SKM-1 treated with dmso at 0.1 percent for 144 hours (cell line): ENCODE data around the gene ZNF619.

Experiments used
- DNase-seq: peaks from one replicate; lab custom pipeline; 2025; ENCODE audit not compliant: unreplicated experiment; lab: John Stamatoyannopoulos, UW

The ZNF619 gene

DNA sequence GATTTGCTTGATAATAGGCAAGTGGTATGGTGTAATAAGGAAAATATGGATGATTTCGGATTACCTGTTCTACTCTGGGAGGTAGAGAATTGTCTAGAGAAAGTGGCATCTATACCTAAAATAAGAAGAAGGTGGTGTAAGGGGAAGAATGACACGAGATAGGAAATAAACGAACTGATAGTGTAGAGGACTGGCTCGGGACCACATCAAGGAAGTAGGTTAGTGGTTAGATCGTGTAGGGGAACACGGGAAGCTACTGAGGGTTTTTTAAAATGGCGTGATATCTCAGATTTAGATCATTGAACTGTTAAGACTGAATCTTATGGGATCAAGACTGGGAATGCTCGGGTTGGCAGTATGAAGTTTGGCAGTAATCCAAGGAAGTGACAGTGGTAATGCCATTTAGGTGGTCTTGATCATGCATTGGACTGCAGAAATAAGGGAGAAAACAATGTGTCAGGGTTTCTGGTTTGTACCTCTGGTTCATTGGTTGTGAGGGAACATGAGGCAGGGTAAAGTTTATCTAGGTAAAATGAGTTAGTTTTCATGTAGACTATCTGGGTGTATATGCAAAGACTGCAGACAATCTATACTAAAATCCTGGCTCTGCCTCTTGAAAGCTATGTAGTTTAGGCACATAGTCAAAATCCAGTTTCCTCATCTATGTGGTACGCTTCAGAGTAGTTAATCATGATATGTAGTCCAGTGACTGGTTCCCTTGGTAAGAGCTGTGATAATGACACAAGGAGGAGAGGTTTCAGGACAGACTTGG is 12.4 kb upstream of the ZNF619 start:
- no peak for DNase-seq

DNA sequence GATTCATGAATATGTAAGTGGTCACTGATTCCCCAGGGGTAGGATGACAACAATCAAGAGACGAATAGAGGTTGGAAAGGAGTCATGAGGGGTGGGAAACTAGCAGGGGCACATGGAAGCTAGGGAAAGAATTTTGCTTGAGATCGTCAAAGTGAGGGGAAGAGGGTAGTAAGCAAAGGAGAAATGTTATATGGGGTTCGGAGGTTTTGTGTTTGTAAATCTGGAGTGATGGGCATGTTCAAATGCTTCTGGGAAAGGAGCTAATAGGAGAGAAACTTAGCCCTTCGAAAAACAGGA is 11.9 kb upstream of the ZNF619 start:
- DNase-seq = no peak

DNA sequence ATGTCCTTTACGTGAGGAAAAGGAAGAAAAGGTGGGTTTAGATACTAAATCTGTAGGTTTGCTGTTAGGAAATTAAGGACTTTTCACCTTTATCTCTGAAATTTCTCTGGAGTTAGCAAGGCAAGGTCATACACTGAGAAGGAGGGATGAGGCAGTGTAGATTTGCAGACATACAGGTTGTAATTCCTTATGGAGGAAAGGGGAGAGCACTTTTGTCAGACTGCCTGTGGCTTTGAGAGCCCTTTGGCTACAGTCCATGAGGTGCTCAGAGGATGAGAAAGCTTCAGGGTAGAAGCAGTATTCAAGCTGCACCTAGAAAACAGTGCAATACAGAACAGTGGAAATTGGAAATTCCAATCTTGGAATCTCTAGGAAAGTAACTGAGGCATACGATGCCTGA is 11.5 kb upstream of the ZNF619 start:
- no peak for DNase-seq

DNA sequence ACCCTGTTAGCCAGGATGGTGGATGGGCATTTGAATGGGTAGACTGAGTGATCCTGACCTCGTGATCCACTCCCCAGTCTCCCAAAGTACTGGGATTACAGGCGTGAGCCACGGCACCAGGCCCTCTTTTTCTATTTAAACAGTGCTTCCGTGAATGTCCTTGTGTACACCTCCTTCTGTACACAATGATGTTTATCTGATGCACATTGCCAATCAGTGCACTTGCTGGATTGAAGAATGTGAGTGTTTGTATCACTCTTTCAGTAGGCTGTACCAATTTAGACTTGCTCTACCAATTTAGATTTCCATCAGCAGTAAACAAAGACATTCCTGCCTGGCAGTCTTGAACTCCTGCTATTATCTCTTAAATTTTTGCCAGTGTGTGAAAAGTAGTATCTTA is 8.9 kb upstream of the ZNF619 start:
- no peak for DNase-seq

DNA sequence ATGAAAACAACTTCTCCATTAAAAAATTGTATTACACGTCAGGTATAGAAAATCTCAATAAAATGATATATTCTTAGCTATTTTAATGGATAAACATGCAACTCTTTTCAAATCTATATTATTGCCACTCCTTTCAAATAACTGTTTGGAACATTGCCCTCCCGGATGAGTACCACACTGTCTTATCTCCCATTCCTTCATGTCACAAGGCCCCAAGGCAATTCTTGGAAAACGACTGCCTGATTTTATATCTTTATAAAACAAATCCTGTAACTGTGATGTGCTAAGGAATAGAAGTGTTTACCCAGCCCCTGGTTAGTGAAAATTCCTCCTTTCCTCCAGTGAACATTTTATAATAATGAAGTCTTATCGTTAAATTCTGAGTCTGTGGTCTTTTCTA is 6.2 kb upstream of the ZNF619 start:
- DNase-seq = no peak

DNA sequence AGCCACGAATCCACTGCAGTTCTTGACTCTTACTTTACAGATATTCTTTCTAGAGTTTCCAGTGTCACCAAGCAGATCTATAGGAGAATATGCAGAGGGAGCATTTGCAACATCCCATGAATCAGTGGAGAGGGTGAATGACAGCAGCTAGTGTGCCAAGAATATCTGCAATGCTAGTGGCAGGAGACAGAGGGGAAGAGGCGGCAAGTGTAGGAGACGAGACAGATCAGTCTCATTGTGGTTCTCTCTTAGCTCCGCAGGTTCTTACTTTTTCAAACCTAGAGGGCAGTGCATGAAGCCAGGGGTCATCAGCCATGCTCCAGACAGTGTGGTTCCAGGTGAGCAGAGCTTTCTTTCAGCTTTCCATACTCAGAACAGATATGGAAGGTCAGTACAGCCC is 744 bp downstream of the ZNF619 start:
- DNase-seq = no peak

DNA sequence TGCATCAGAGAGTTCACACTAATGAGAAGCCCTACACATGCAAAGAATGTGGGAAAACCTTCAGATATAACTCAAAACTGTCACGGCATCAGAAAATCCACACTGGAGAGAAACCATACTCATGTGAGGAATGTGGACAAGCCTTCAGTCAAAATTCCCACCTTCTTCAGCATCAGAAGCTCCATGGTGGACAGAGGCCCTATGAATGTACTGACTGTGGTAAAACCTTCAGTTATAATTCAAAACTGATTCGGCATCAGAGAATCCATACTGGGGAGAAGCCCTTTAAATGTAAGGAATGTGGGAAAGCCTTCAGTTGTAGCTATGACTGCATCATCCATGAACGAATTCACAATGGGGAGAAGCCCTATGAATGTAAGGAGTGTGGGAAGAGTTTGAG is 10.2 kb downstream of the ZNF619 start:
- DNase-seq = no peak

DNA sequence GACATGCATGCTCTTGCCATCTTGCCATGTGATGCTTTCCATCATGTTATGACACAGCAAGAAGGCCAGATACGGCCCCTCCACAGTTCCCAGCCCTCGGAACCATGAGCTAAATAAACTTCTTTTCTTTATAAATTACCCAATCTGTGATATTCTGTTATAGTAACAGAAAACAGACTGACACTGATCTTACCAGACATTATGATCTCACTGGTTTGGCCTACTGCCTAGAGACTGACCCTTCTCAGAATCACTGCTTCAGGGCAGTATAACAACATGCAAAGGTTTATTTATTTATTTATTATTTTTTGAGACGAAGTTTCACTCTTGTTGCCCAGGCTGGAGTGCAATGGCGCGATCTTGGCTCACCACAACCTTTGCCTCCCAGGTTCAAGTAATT is 14.0 kb downstream of the ZNF619 start:
- DNase-seq = no peak

DNA sequence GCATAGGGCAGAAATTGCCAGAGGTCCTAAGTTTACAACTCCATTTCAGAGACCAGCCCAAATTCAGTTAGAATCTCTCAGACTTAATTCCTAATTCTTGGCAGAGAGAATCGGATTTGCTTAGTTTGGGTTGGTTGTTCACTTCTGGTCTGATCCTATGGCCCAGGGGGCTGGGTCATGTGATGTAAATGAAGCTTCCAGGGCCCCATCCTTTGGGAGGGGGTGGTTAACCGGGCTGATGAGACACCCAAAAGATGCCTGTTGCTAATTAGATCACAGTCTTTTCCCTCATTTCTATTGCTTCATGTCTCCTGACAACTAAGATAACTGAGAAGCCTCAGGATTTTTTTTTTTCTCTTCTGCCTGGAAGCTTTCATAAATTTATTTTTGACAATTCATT is 17.8 kb downstream of the ZNF619 start:
- no peak for DNase-seq

DNA sequence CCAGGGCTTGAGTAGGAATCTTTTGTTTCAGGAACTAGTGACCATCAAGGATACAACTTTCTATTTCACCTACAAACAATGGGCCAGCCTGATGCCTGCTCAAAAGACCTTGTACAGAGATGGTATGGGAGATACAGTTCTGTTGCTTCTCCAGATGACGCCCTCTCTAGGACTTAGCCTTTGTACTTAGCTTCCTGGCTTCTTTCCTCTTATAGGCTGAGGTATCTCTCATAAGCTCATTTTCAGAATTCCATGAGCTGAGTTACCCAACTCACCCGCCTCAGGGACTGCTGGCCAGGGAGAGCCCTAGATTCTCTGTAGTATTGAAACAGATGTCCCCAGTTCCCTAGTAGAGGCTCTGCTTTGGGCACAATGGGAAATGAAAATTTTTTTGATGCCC is 20.4 kb downstream of the ZNF619 start:
- no peak for DNase-seq

DNA sequence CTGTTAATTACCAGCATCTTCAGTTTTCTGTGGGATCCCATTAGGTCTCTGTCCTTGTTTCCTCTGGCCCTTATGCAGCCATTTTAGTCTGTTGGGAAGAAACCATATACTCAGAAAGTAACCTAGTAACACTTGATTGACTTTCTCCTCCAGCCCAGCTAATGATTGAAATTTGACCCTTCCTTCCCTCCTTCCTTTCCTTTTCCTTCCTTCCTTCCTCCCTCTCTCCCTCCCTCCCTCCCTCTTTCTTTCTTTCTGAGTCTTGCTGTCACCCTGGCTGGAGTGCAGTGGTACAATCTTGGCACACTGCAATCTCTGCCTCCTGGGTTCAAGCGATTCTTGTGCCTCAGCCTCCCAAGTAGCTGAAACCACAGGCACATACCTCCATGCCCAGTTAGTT is 23.0 kb downstream of the ZNF619 start:
- DNase-seq = no peak

DNA sequence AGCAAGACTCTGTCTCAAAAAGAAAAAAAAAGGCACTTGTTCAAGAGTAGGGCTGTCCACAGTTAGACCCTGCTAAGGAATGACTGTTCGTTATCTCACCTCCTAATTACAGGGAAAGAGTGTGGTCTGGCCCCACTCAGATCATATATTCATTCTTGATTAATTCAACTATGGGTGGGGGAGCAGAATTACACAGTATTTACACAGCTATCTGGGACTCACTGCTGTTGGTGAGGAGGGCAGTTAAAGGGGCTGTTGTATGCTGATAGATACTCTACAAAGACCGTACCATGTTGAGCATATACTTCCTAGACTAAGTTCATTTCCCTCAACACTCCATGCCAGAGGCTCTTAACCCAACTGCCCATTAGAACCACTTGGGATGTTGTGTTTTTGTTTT is 25.1 kb downstream of the ZNF619 start:
- no peak for DNase-seq

DNA sequence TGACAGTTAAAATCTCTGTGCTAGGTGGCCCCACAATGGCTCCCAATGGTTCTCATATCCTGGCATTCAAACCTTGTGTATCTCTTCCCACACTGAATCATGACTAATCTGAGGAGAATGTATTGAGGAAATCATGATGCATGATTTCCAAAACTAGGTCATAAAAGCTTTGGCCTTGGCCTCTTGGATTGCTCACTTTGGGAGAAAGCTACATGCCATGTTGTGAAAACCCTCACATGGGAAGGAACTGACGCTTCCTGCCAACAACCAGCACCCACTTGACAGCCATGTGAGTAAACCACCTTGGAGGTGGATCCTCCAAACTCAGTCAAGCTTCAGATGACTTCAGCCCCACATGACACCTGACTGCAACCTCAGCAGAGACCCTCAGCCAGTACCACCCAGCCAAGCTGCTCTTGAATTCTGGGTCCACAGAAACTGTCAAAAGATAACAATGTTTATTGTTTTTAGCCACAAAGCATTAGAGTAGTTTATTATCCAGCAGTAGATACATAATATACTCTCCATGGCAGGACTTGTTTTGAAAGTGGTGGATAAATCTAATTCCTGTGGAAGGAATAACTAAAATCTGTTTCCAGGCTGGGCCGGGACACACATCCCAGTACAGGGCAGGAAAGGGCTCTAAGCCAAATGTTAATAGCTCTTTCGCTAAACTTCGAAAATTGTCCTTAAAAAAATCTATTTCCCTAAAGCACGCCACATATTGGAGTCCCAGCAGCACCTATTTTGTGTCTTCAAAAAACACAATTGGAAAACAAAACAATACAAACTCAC is 27.9 kb downstream of the ZNF619 start:
- no peak for DNase-seq

DNA sequence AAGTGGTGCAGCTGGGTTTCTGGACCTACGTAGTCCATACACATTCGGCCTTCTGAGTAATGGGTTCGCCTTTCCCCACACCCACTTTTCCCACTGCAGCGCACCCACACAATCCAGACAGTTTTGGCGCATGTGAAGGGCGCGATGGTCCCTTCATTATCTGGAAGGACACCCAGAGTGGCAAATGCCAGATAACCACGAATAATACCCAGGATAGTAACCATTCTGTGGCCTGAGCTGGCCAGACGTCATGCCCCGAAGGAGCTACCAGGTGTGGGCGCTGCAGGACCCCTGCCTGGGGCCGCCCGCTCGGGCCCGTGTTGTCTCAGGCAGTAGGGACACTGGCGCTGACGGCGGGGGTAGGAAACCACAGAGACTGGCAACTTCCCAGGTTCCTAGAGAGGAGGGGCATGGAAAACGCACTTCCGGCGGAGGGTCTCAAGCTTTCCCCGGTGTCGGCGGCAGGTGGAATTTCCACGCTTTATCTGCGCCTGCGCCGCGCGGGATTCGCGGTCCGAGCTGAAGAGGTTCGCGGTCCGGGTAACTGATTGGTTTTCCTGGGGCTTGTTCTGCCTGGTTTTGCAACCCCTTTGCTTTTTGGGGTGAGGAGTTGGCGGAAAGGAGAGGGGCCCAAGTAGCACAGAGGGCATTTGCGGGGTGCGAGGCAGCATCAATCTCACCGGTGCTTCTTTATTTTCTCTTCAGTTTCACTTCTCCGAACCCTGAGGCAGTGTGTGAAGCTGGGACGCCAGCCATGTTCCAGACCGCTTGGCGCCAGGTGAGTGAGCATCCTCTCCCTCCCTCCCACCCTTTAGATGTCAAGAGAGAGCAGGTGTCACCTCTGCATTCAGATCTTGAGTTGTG is 28.9 kb downstream of the ZNF619 start, which contains the start of gene ZNF620:
TSS of gene ZNF620 (plus strand) at position 441 of the 864 bp plus-strand sequence. CDS start at position 755, 314 bp downstream.
- peak; percentile 39 for DNase-seq

DNA sequence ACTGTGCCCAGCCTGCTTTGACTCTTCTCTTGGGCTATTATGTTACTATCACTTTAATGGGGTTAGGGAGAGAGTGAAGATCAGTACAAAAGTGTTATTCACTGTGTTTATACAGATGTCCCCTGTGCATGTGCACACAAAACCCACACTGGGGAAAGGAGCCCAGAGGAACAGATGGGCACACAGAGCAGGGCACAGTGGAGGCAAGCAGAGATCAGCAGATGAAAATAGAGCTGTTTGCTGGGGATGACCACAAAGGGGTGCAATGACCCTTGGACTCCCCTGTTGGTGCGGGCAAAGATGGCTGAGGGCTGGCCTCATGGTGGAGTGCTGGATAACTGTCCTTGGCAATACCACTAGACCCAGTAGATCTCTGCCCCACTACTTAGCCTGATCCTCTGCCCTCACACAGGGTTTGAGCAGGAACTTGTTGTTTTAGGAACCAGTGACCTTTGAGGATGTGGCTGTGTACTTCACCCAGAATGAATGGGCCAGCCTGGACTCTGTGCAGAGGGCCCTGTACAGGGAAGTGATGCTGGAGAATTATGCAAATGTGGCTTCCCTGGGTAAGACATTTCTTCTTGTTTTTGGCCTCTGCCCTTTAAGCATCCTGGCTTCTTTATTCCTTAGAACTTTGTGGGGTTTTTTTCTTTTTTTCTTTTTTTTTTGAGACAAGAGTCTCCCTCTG is 34.3 kb downstream of the ZNF619 start:
- no peak for DNase-seq

DNA sequence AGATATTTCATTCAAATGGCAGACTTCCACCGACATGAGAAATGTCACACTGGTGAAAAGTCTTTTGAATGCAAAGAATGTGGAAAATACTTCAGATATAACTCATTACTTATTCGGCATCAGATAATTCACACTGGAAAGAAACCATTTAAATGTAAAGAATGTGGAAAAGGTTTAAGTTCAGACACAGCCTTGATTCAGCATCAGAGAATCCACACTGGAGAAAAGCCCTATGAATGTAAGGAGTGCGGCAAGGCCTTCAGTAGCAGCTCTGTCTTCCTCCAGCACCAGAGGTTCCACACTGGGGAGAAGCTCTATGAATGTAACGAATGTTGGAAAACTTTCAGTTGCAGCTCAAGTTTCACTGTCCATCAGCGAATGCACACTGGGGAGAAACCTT is 39.3 kb downstream of the ZNF619 start:
- no peak for DNase-seq

DNA sequence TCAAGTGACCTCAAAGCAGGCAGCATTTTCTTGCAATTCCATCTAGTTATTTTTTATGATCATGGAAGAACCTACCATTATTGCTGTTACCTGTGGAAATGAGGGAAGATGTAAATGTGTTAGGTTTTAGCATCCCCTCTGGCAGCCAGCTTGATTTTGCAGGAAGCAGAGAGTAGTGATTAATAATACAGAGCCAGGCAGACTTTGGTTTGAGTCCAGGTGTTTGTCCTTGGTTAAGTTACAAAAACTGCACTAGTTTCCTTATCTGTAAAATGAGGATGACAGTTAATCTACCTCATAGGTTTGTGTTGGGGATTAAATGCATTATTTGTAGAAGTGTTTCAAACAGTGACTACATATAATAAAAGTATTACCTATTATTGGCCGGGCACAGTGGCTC is 41.1 kb downstream of the ZNF619 start:
- no peak for DNase-seq

DNA sequence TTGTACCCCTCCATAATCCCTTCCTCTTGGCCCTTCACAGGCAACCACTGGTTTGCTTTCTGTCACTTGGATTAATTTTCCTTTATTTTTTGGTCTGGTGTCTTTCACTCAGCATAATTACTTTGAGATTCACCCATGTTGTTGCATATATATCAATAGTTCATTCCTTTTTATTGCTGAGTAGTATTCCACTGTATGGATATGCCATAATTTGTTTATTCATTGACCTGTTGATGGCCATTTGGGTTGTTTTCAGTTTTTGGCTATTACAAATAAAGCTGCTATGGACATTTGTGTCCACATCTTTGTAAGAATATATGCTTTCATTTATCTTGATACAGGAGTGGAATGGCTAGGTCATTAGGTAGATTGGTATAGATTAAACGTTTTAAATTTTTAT is 41.9 kb downstream of the ZNF619 start:
- DNase-seq = no peak

DNA sequence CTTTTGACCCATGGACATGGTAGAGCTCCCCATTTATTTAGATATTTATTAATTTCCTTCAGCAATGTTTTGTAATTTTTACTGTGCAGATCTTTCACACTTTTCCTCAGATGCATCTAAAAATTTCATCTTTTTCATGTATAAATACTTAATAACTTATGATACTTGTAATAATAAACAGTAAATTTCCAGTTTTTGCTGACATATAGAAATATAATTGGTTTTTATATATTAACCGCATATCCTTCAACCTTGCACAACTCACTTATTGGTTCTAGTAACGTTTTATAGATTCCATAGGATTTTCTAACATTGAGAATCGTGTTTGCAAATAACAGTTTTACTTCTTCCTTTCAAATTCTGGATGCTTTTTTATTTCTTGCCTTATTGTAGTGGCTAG is 44.3 kb downstream of the ZNF619 start:
- DNase-seq = no peak

DNA sequence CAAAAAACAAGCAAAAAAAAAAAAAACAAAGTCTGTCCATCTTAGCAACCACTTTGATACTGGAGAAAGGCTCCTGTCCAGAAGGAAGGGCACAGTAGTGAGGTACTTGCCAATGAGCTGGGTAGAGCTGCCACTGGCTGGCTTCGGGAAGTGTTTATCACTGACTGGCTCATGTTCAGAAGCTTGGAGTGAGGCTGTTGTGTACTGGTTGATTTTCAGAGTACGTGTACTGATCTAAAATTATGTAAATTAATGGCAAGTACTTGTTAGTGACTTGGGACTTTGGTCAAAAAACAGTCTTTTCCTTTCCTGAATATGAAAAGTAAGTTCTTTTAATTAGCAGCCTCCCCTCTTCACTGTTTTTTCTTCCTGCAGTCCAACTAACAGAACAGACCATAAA is 46.9 kb downstream of the ZNF619 start:
- no peak for DNase-seq

DNA sequence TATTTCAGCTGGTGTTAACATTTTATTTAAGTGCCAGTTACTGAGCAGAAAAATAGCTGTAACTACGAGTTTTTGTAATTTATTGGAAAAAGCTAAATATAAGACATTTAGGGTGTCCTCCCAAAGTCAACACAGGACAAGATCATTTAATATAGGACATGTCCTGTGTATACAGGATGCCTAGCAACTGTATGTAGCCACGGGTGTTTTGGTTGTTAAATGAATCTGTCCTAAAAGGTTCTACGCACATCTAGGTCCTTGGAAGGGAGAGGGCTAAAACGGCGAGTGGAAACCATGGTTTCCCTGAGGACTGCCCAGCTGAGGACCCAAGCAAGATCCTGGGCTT is 47.3 kb downstream of the ZNF619 start:
- no peak for DNase-seq
